Measurements from ENCODE around the gene IRF2BPL.
A peak's percentile ranks its signal among the peaks of the same experiment; 100 is the strongest.

IRF2BPL gene

GRCh38 chr14:77064521-77065178 is 36.1 kb upstream of the IRF2BPL start:
- H3K36me3 ChIP-seq (ENCODE audit: control insufficient read depth, insufficient read depth, low read length): no peaks in the 10 kb centered on the region

GRCh38 chr14:77063571-77064171 is 35.2 kb upstream of the IRF2BPL start:
- no peaks in the 10 kb centered on the region for H3K9me3 ChIP-seq (ENCODE audit: control insufficient read depth, low read length)
- no peaks in the 10 kb centered on the region for H3K36me3 ChIP-seq (ENCODE audit: control insufficient read depth, insufficient read depth, low read length)

More at GRCh38 chr14:77064521-77065178, 36.1 kb upstream of the IRF2BPL start:
- Histone ChIP-seq H3K9ac (ENCODE audit: low read length) (no peak overlapping the region), H3K4me3 (ENCODE audit: low read length) (no peak overlapping the region), H3K4me1 (ENCODE audit: control insufficient read depth, insufficient read depth, low read length) (peaks cover 29% of the 10 kb centered on the region), H3K9me3 (ENCODE audit: control insufficient read depth, low read length) (no peaks in the 10 kb centered on the region), H3K27me3 (ENCODE audit: control insufficient read depth, insufficient read depth, low read length) (no peaks in the 10 kb centered on the region)

GRCh38 chr14:77062261-77062660 is 33.8 kb upstream of the IRF2BPL start:
- no peaks in the 10 kb centered on the region for H3K9me3 ChIP-seq (ENCODE audit: control insufficient read depth, low read length)
- H3K36me3 ChIP-seq (ENCODE audit: control insufficient read depth, insufficient read depth, low read length): no peaks in the 10 kb centered on the region
- H3K27me3 ChIP-seq (ENCODE audit: control insufficient read depth, insufficient read depth, low read length): no peaks in the 10 kb centered on the region
- H3K9ac ChIP-seq (ENCODE audit: low read length): no peak overlapping the region
- peaks cover 18% of the 10 kb centered on the region for H3K4me1 ChIP-seq (ENCODE audit: control insufficient read depth, insufficient read depth, low read length)
- H3K4me3 ChIP-seq (ENCODE audit: low read length): no peak overlapping the region

More at GRCh38 chr14:77063571-77064171, 35.2 kb upstream of the IRF2BPL start:
- peaks cover 29% of the 10 kb centered on the region for H3K4me1 ChIP-seq (ENCODE audit: control insufficient read depth, insufficient read depth, low read length)
- no peaks in the 10 kb centered on the region for H3K27me3 ChIP-seq (ENCODE audit: control insufficient read depth, insufficient read depth, low read length)
- no peak overlapping the region for H3K4me3 ChIP-seq (ENCODE audit: low read length)
- no peak overlapping the region for H3K9ac ChIP-seq (ENCODE audit: low read length)

- Histone ChIP-seq H3K9ac (ENCODE audit: low read length) (no peak overlapping the region), H3K27me3 (ENCODE audit: control insufficient read depth, insufficient read depth, low read length) (no peaks in the 10 kb centered on the region), H3K36me3 (ENCODE audit: control insufficient read depth, insufficient read depth, low read length) (no peaks in the 10 kb centered on the region), H3K4me1 (ENCODE audit: control insufficient read depth, insufficient read depth, low read length) (peaks cover 18% of the 10 kb centered on the region), H3K9me3 (ENCODE audit: control insufficient read depth, low read length) (no peaks in the 10 kb centered on the region), H3K4me3 (ENCODE audit: low read length) (no peak overlapping the region)
Measured at GRCh38 chr14:77061630-77062257, 33.2 kb upstream of the IRF2BPL start.

GRCh38 chr14:77059276-77059915 is 30.9 kb upstream of the IRF2BPL start:
- H3K9ac ChIP-seq (ENCODE audit: low read length): no peak overlapping the region
- H3K27me3 ChIP-seq (ENCODE audit: control insufficient read depth, insufficient read depth, low read length): no peaks in the 10 kb centered on the region
- H3K4me1 ChIP-seq (ENCODE audit: control insufficient read depth, insufficient read depth, low read length): peaks cover 11% of the 10 kb centered on the region
- H3K9me3 ChIP-seq (ENCODE audit: control insufficient read depth, low read length): no peaks in the 10 kb centered on the region
- no peaks in the 10 kb centered on the region for H3K36me3 ChIP-seq (ENCODE audit: control insufficient read depth, insufficient read depth, low read length)
- H3K4me3 ChIP-seq (ENCODE audit: low read length): no peak overlapping the region

DNA sequence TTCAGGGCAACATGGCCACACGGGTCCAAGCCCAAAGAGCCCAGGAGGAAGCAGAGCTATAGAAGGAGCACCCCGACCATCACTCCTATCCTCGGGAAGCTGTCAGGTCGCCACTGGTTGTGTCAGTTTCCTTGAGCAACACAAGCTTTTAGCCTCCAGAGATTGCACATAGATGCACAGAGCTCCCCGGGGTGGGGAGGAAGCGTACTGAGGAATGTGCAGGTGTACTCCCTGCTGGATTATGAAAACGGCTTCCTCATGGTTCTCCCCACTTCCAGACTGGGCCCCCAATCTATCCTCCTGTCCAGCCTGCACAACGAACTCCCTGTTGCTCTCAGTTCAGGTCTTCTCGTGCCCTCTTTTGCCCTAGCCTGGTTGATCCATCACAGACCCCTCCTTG is 30.3 kb upstream of the IRF2BPL start:
- Histone ChIP-seq H3K9ac (ENCODE audit: low read length) (no peak overlapping the region), H3K36me3 (ENCODE audit: control insufficient read depth, insufficient read depth, low read length) (no peaks in the 10 kb centered on the region)

DNA sequence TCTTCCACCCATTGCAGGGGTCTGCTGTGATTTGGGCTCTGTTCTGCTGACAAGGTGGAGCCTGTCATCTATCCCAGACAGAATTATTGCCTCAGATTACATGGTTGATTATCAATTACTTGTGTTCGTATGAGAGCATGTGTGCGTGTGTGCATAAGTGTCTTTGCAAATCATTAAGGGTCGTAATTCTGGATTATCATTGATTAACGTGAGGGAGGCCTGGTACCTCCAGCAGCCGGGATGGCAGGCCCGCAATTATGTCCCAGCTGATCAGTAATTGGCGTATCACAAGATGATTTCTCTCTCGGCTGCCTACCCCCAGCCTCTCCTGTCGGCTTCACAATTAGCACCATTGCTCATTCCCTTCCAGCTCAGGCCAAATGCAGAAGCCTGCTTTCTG is 29.6 kb upstream of the IRF2BPL start:
- Histone ChIP-seq H3K27me3 (ENCODE audit: control insufficient read depth, insufficient read depth, low read length) (no peaks in the 10 kb centered on the region), H3K9ac (ENCODE audit: low read length) (no peak overlapping the region), H3K9me3 (ENCODE audit: control insufficient read depth, low read length) (no peaks in the 10 kb centered on the region), H3K4me1 (ENCODE audit: control insufficient read depth, insufficient read depth, low read length) (peaks cover 11% of the 10 kb centered on the region), H3K36me3 (ENCODE audit: control insufficient read depth, insufficient read depth, low read length) (no peaks in the 10 kb centered on the region), H3K4me3 (ENCODE audit: low read length) (no peak overlapping the region)

More for the DNA sequence above, 30.3 kb upstream of the IRF2BPL start:
- Histone ChIP-seq H3K27me3 (ENCODE audit: control insufficient read depth, insufficient read depth, low read length) (no peaks in the 10 kb centered on the region), H3K4me1 (ENCODE audit: control insufficient read depth, insufficient read depth, low read length) (peaks cover 6% of the 10 kb centered on the region), H3K4me3 (ENCODE audit: low read length) (no peak overlapping the region), H3K9me3 (ENCODE audit: control insufficient read depth, low read length) (no peaks in the 10 kb centered on the region)

GRCh38 chr14:77055981-77056380 is 27.5 kb upstream of the IRF2BPL start:
- peaks cover 23% of the 10 kb centered on the region for H3K4me1 ChIP-seq (ENCODE audit: control insufficient read depth, insufficient read depth, low read length)
- H3K9ac ChIP-seq (ENCODE audit: low read length): no peak overlapping the region
- no peak overlapping the region for H3K4me3 ChIP-seq (ENCODE audit: low read length)
- H3K9me3 ChIP-seq (ENCODE audit: control insufficient read depth, low read length): no peaks in the 10 kb centered on the region
- H3K27me3 ChIP-seq (ENCODE audit: control insufficient read depth, insufficient read depth, low read length): no peaks in the 10 kb centered on the region
- H3K36me3 ChIP-seq (ENCODE audit: control insufficient read depth, insufficient read depth, low read length): no peaks in the 10 kb centered on the region

- H3K4me1 ChIP-seq (ENCODE audit: control insufficient read depth, insufficient read depth, low read length): peaks cover 25% of the 10 kb centered on the region
Measured at GRCh38 chr14:77055306-77055705, 26.8 kb upstream of the IRF2BPL start.

GRCh38 chr14:77053046-77053841 is 24.7 kb upstream of the IRF2BPL start:
- Histone ChIP-seq H3K27me3 (ENCODE audit: control insufficient read depth, insufficient read depth, low read length) (no peaks in the 10 kb centered on the region), H3K9me3 (ENCODE audit: control insufficient read depth, low read length) (no peaks in the 10 kb centered on the region), H3K4me1 (ENCODE audit: control insufficient read depth, insufficient read depth, low read length) (peaks cover 25% of the 10 kb centered on the region), H3K9ac (ENCODE audit: low read length) (peak overlapping the region; percentile 7), H3K4me3 (ENCODE audit: low read length) (no peak overlapping the region), H3K36me3 (ENCODE audit: control insufficient read depth, insufficient read depth, low read length) (no peaks in the 10 kb centered on the region)

More at GRCh38 chr14:77055306-77055705, 26.8 kb upstream of the IRF2BPL start:
- Histone ChIP-seq H3K4me3 (ENCODE audit: low read length) (no peak overlapping the region), H3K9me3 (ENCODE audit: control insufficient read depth, low read length) (no peaks in the 10 kb centered on the region), H3K27me3 (ENCODE audit: control insufficient read depth, insufficient read depth, low read length) (no peaks in the 10 kb centered on the region), H3K36me3 (ENCODE audit: control insufficient read depth, insufficient read depth, low read length) (no peaks in the 10 kb centered on the region), H3K9ac (ENCODE audit: low read length) (no peak overlapping the region)

DNA sequence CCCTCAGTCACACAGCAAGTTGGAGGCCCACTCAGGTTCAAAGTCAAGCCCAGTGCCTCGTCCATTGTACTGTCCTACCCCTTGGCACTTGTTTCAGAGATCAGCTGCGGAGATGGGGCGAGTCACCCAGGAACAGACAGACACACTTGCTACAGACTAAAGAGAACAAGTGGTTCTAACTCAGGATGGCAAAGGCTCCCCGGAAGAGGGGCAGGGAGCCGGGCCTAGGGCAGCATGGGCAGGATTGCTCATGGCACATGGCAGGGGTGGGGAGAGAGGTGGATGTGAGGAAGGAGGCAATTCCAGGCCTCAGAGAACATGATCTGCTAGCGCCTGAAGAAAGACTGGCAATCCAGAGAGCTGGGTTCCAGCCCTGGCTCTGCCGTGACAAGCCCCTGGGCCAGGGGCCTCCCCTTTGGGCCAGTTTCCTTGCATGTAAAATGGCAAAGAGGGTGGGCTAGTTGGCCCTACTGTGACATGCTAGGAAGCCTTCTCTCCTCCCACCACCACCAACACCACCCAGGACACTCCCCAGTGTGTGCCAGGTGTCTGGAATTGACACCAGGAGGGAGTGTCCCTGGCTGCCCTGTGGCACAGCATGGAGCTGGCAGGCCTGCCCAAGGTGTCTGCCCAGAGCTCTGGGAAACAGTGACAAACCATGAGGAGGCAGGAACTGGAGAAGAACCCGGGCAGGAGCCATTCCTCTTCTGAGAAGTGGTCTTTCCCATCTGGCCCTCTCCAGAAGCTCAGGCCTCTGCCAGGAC is 24.0 kb upstream of the IRF2BPL start:
- H3K36me3 ChIP-seq (ENCODE audit: control insufficient read depth, insufficient read depth, low read length): no peaks in the 10 kb centered on the region
- H3K9me3 ChIP-seq (ENCODE audit: control insufficient read depth, low read length): no peaks in the 10 kb centered on the region
- peak overlapping the region; percentile 7 for H3K9ac ChIP-seq (ENCODE audit: low read length)
- H3K27me3 ChIP-seq (ENCODE audit: control insufficient read depth, insufficient read depth, low read length): no peaks in the 10 kb centered on the region
- no peak overlapping the region for H3K4me3 ChIP-seq (ENCODE audit: low read length)
- H3K4me1 ChIP-seq (ENCODE audit: control insufficient read depth, insufficient read depth, low read length): peaks cover 25% of the 10 kb centered on the region
